Measurements from ENCODE around the gene COPE. TPM values are rescaled to one million over a fixed set of nuclear protein-coding genes. Genes with fewer than 3 reads are reported as not detected.

The COPE gene
- total and polyA plus RNA-seq, 2 of the 8 experiments (the other 6 are each of a cell fraction or from before 2014, with no cell fraction given) = 178 to 356 TPM

- H2BK120ac ChIP-seq (replicated peaks; ENCODE audit: low read depth, low read length) = no peak overlapping the region
- no peak overlapping the region for H2AFZ ChIP-seq (ENCODE audit: low read length)
- no peak overlapping the region for H2AK5ac ChIP-seq (ENCODE audit: low read depth, low read length)
- no peak overlapping the region for H2BK5ac ChIP-seq (ENCODE audit: low read depth, low read length)
- TF ChIP-seq RXRA (IDR thresholded peaks at IDR 0.05; ENCODE audit: insufficient read depth, low read depth, low read length) (no peak), TAF1 (IDR thresholded peaks at IDR 0.05; ENCODE audit: low read depth, low read length) (no peak), CBX5 (IDR thresholded peaks at IDR 0.05; ENCODE audit: low read depth, low read length) (no peak)
- no peak overlapping the region for H2BK15ac ChIP-seq (ENCODE audit: low read length)
- FAIRE-seq (no peak), DNase-seq (ENCODE audit: low read depth in 1 of 2, low spot score in 2 of 2) (no peak)
- H3K18ac ChIP-seq (ENCODE audit: extremely low read depth, low read length) = no peak overlapping the region
- H3K9me3 ChIP-seq (ENCODE audit: insufficient read depth in 2 of 2, low read depth in 1 of 2, low read length in 1 of 2) = no peaks in the 10 kb centered on the region
- H2BK12ac ChIP-seq (ENCODE audit: low read depth, low read length) = no peak overlapping the region
- WGBS, 2 experiments (ENCODE audit: extremely low coverage in 1 of 2, insufficient coverage in 1 of 2, insufficient read length in 1 of 2, insufficient replicate concordance in 2 of 2, low coverage in 1 of 2, low lambda C conversion rate in 2 of 2, missing lambda C conversion rate in 1 of 2) = 91% methylated on average over 12 of the region's 15 CpGs; no CpG with 5 or more reads in 1 of the 2 experiments
- POLR2A ChIA-PET (ENCODE audit: partially characterized antibody) = interaction anchor here (0.8 to 6.7 kb wide), 6 partner anchors 6 to 30 kb away, joined by 3 to 94 read pairs (median 5); no protein-coding TSS in a partner anchor
- CTCF ChIA-PET (ENCODE audit: partially characterized antibody) = interaction anchor here (1.9 kb wide), 1 partner anchor 12 kb away, joined by 5 read pairs; no protein-coding TSS in a partner anchor
- no peak overlapping the region for H3K14ac ChIP-seq (ENCODE audit: insufficient read length)
- peaks cover 5 to 45% (median 21%) of the 10 kb centered on the region in 4 experiments for H3K36me3 ChIP-seq (ENCODE audit: control insufficient read depth in 2 of 4, insufficient read depth in 4 of 4, low read length in 3 of 4)
- no peak overlapping the region for H3K4me2 ChIP-seq (ENCODE audit: insufficient read depth in 1 of 2, low read depth in 2 of 2, low read length in 2 of 2)
- no peak overlapping the region for H3K4ac ChIP-seq (replicated peaks; ENCODE audit: insufficient read length, low read depth, low read length)
- H3K4me1 ChIP-seq (replicated peaks in 1 of 4; ENCODE audit: control insufficient read depth in 3 of 4, insufficient read depth in 4 of 4, low read length in 3 of 4) = peaks cover 0 to 6% (median 4%) of the 10 kb centered on the region in 4 experiments; a peak in 6 of 7 replicates
- peaks cover 2 to 25% of the 10 kb centered on the region in 2 experiments for H4K20me1 ChIP-seq (replicated peaks in 1 of 2; ENCODE audit: control insufficient read depth in 1 of 2, insufficient read depth in 2 of 2, low read length in 2 of 2)
- H3K23ac ChIP-seq (ENCODE audit: insufficient read length) = no peak overlapping the region
- H4K8ac ChIP-seq (ENCODE audit: extremely low read depth, insufficient read depth, low read length) = no peak overlapping the region
- H4K91ac ChIP-seq (replicated peaks; ENCODE audit: insufficient read length, low read length) = no peak overlapping the region
- H3K27ac ChIP-seq (ENCODE audit: low read depth, low read length) = no peak overlapping the region
- H3K79me1 ChIP-seq (ENCODE audit: low read depth, low read length) = peaks cover 6% of the 10 kb centered on the region
- H3K56ac ChIP-seq (replicated peaks; ENCODE audit: insufficient read length, low read depth, low read length) = no peak overlapping the region
- no peaks in the 10 kb centered on the region for H3K27me3 ChIP-seq (replicated peaks in 1 of 4; ENCODE audit: control insufficient read depth in 3 of 4, extremely low read depth in 1 of 4, insufficient read depth in 3 of 4, low read length in 3 of 4)
- no peak overlapping the region for H3K4me3 ChIP-seq (ENCODE audit: extremely low read depth in 1 of 4, insufficient read depth in 2 of 4, low read depth in 3 of 4, low read length in 4 of 4)
- H4K5ac ChIP-seq (ENCODE audit: insufficient read length, low read depth, low read length) = no peak overlapping the region
- no peak overlapping the region for H2BK20ac ChIP-seq (ENCODE audit: low read length)
- H3K79me2 ChIP-seq (ENCODE audit: control insufficient read depth in 1 of 2, insufficient read depth in 2 of 2, low read length in 2 of 2) = peaks cover 0 to 9% of the 10 kb centered on the region in 2 experiments; a peak in 2 of 4 replicates
- H3K23me2 ChIP-seq (ENCODE audit: low read depth, low read length) = peaks cover 7% of the 10 kb centered on the region
- H3K9ac ChIP-seq (replicated peaks in 1 of 4; ENCODE audit: extremely low read depth in 1 of 4, low read depth in 3 of 4, low read length in 3 of 4) = no peak overlapping the region
Measured at GRCh38 chr19:18924684-18925213, 5.6 kb upstream of the COPE start.
